K562 (cell line): Measurements from ENCODE around the gene MRPL41. TPM values are rescaled to one million over a fixed set of nuclear protein-coding genes. Genes with fewer than 3 reads are reported as not detected.

Source experiments
- ATF4 ChIP-seq: fragments of 450-650 bp; formaldehyde crosslinking; IDR thresholded peaks from 2 replicates; pipeline ENCODE4 v1.4.0; 2022; ENCODE audit warnings: mild to moderate bottlenecking, moderate library complexity
- C11orf30 ChIP-seq: fragments of 450-650 bp; IDR thresholded peaks from 2 replicates; pipeline ENCODE4 v1.6.1; 2016; ENCODE audit warnings: low read depth, mild to moderate bottlenecking
- CBX3 ChIP-seq, 2 experiments: IDR thresholded peaks; 1 replicate in 1 of 2; 2 replicates in 1 of 2; pipeline ENCODE4 v1.6.1; 2012; ENCODE audit warnings: inconsistent platforms in 2 of 2, low read length in 2 of 2, borderline replicate concordance in 1 of 2, control low read depth in 1 of 2
- DPF2 ChIP-seq: fragments of 450-650 bp; IDR thresholded peaks from 2 replicates; pipeline ENCODE4 v1.6.1; 2016
- E4F1 ChIP-seq: fragments of 250-450 bp; sonication (Bioruptor Pico); IDR thresholded peaks from 2 replicates; pipeline ENCODE4 v1.5.0; 2021; ENCODE audit warnings: mild to moderate bottlenecking, borderline replicate concordance
- KAT8 ChIP-seq: fragments of 450-650 bp; IDR thresholded peaks from 2 replicates; pipeline ENCODE4 v1.6.1; 2016; ENCODE audit warnings: low read depth, mild to moderate bottlenecking
- KHSRP ChIP-seq: fragments of 450-650 bp; IDR thresholded peaks from 2 replicates; pipeline ENCODE4 v1.6.1; 2017
- MAFF ChIP-seq: IDR thresholded peaks from 2 replicates; pipeline ENCODE4 v1.6.1; 2012; ENCODE audit warnings: low read length, improper control_type of control experiment
- NONO ChIP-seq, 2 experiments: fragments of 200-400 bp in 1 of 2; fragments of 450-650 bp in 1 of 2; formaldehyde crosslinking in 1 of 2; IDR thresholded peaks; 2 replicates each; pipeline ENCODE4 v1.6.1; 2017; ENCODE audit warnings: low read depth in 2 of 2, mild to moderate bottlenecking in 2 of 2, moderate library complexity in 2 of 2, low read length in 1 of 2
- RAD21 ChIP-seq, 2 experiments: fragments of 250-450 bp in 1 of 2; fragments of 450-650 bp in 1 of 2; sonication (Bioruptor Pico) in 1 of 2; formaldehyde crosslinking in 1 of 2; IDR thresholded peaks in 1 of 2; conservative IDR thresholded peaks in 1 of 2; 2 replicates each; pipeline versions ENCODE4 v1.4.0 to v1.8.0; 2020 to 2022; ENCODE audit warnings: mild to moderate bottlenecking in 2 of 2, moderate library complexity in 1 of 2
- RNF2 ChIP-seq: sonication (generic); IDR thresholded peaks from 2 replicates; pipeline ENCODE4 v1.6.1; 2016
- ZBTB5 ChIP-seq: fragments of 450-650 bp; IDR thresholded peaks from 2 replicates; pipeline ENCODE4 v1.6.1; 2017; ENCODE audit warnings: antibody characterized with exemption
- ZFPM2 ChIP-seq: fragments of 250-450 bp; sonication (Bioruptor Pico); IDR thresholded peaks from 2 replicates; pipeline ENCODE4 v1.5.1; 2022; ENCODE audit warnings: mild to moderate bottlenecking
- ZNF143 ChIP-seq: sonication (generic); formaldehyde crosslinking; IDR thresholded peaks from 2 replicates; pipeline ENCODE4 v1.9.0; 2022; ENCODE audit warnings: mild to moderate bottlenecking, missing genetic modification reagents
- ZNF431 ChIP-seq: sonication (generic); formaldehyde crosslinking; IDR thresholded peaks from 2 replicates; pipeline ENCODE4 v1.8.0; 2022; ENCODE audit warnings: mild to moderate bottlenecking, missing genetic modification reagents
- ZNF586 ChIP-seq: fragments of 450-650 bp; formaldehyde crosslinking; conservative IDR thresholded peaks from 2 replicates; pipeline ENCODE4 v1.4.0; 2020; ENCODE audit warnings: mild to moderate bottlenecking, moderate library complexity
- ZNF717 ChIP-seq: fragments of 250-450 bp; sonication (Bioruptor Pico); IDR thresholded peaks from 2 replicates; pipeline ENCODE4 v1.5.0; 2021
- polyA plus RNA-seq, 8 experiments: library from polyadenylated mRNA; depleted of rRNA in 4 of 8; stranded (reverse) in 5 of 8; unstranded in 3 of 8; fragments of >200 nt; fragmentation: Nextera tagmentation in 2 of 8; fragmentation: Illumina TruSeq in 1 of 8; extraction: Ambion mirVana in 2 of 8; extraction: Trizol in 1 of 8; gene quantifications; 2 replicates each; pipeline versions ENCODE4 v1.2.1 to v1.2.3, GENCODE V29; 2011 to 2014; ENCODE audit warnings: inconsistent platforms in 1 of 8, missing spikeins in 1 of 8
- total RNA-seq, 7 experiments: library from RNA; depleted of rRNA in 6 of 7; stranded (reverse); fragments of >200 nt in 6 of 7; fragmentation: Illumina TruSeq in 2 of 7; extraction: Trizol in 2 of 7; gene quantifications; 2 replicates each; pipeline versions ENCODE4 v1.2.1 to v1.2.3, GENCODE V29; 2011 to 2021; ENCODE audit warnings: low replicate concordance in 1 of 7
- TF ChIP-seq, protein P1 (sequence below): sonication (generic); formaldehyde crosslinking; IDR thresholded peaks from 2 replicates; pipeline ENCODE4 v1.8.1; 2022; ENCODE audit warnings: missing genetic modification reagents
- TF ChIP-seq, protein P2 (sequence below): sonication (generic); formaldehyde crosslinking; IDR thresholded peaks from 2 replicates; pipeline ENCODE4 v1.8.0; 2022; ENCODE audit warnings: missing genetic modification reagents, mild to moderate bottlenecking, borderline replicate concordance
- TF ChIP-seq, protein P3 (sequence below): fragments of 250-450 bp; sonication (Bioruptor Pico); IDR thresholded peaks from 2 replicates; pipeline ENCODE4 v1.5.0; 2021

Gene MRPL41
- total and polyA plus RNA-seq, 9 of the 15 experiments (the other 6 are each of a cell fraction or from before 2014, with no cell fraction given): 2.6 to 259 (median 21.6) TPM

DNA sequence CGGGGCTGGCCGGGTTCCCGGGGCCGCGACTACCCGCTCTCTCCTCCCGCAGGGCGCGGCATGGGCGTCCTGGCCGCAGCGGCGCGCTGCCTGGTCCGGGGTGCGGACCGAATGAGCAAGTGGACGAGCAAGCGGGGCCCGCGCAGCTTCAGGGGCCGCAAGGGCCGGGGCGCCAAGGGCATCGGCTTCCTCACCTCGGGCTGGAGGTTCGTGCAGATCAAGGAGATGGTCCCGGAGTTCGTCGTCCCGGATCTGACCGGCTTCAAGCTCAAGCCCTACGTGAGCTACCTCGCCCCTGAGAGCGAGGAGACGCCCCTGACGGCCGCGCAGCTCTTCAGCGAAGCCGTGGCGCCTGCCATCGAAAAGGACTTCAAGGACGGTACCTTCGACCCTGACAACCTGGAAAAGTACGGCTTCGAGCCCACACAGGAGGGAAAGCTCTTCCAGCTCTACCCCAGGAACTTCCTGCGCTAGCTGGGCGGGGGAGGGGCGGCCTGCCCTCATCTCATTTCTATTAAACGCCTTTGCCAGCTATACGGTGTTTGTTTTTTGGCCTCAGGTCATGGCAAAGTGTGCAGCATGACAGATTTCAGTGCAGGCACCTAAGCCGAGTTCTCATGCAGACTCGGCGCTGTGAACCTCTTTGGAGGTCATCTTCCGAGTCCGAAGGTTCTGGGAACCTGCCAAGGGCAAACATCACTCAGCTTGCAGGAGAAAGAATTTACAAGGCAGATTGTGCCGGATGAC, 516 bp downstream of the MRPL41 start (continued):
- TF ChIP-seq ATF4: no peak
- TF ChIP-seq RAD21 (CRISPR knock-in tag; conservative IDR thresholded peaks at IDR 0.05 in 1 of 2, IDR thresholded peaks at IDR 0.05 in 1 of 2): no peak
- no peak for TF ChIP-seq DPF2
- no peak for TF ChIP-seq C11orf30
- TF ChIP-seq, protein P1, sequence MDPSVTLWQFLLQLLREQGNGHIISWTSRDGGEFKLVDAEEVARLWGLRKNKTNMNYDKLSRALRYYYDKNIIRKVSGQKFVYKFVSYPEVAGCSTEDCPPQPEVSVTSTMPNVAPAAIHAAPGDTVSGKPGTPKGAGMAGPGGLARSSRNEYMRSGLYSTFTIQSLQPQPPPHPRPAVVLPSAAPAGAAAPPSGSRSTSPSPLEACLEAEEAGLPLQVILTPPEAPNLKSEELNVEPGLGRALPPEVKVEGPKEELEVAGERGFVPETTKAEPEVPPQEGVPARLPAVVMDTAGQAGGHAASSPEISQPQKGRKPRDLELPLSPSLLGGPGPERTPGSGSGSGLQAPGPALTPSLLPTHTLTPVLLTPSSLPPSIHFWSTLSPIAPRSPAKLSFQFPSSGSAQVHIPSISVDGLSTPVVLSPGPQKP (CRISPR knock-in tag): no peak
- no peak for TF ChIP-seq KAT8
- TF ChIP-seq MAFF: no peak
- no peak for TF ChIP-seq KHSRP
- peak; percentile 13; the same call in 1 of the 2 replicates for TF ChIP-seq RNF2
- no peak for TF ChIP-seq ZNF717 (CRISPR knock-in tag)
- TF ChIP-seq, protein P2, sequence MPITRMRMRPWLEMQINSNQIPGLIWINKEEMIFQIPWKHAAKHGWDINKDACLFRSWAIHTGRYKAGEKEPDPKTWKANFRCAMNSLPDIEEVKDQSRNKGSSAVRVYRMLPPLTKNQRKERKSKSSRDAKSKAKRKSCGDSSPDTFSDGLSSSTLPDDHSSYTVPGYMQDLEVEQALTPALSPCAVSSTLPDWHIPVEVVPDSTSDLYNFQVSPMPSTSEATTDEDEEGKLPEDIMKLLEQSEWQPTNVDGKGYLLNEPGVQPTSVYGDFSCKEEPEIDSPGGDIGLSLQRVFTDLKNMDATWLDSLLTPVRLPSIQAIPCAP (CRISPR knock-in tag): no peak
- TF ChIP-seq ZFPM2 (CRISPR knock-in tag): no peak
- peak in 1 of 2 experiments; percentile 66; a peak in 2 of 4 replicates for TF ChIP-seq NONO (IDR thresholded peaks at IDR 0.05; ENCODE audit: low read depth in 2 of 2, low read length in 1 of 2)
- TF ChIP-seq ZNF143 (CRISPR knock-in tag): no peak
- 0 out of 2 replicates have a peak, but pooled peaks have one; percentile 47 for TF ChIP-seq ZNF431 (CRISPR knock-in tag)
- TF ChIP-seq, protein P3, sequence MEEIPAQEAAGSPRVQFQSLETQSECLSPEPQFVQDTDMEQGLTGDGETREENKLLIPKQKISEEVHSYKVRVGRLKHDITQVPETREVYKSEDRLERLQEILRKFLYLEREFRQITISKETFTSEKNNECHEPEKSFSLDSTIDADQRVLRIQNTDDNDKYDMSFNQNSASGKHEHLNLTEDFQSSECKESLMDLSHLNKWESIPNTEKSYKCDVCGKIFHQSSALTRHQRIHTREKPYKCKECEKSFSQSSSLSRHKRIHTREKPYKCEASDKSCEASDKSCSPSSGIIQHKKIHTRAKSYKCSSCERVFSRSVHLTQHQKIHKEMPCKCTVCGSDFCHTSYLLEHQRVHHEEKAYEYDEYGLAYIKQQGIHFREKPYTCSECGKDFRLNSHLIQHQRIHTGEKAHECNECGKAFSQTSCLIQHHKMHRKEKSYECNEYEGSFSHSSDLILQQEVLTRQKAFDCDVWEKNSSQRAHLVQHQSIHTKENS (CRISPR knock-in tag): no peak
- TF ChIP-seq CBX3 (IDR thresholded peaks at IDR 0.05; ENCODE audit: borderline replicate concordance in 1 of 2, low read length in 2 of 2): no peak
- no peak for TF ChIP-seq E4F1 (CRISPR knock-in tag)
- no peak for TF ChIP-seq ZNF586 (CRISPR knock-in tag)
- TF ChIP-seq ZBTB5: no peak
